HCT116 (cell line): ENCODE results near the gene PNPLA2. TPM values are rescaled to one million over a fixed set of nuclear protein-coding genes. Genes with fewer than 3 reads are reported as not detected.

Experiments used
- ATAC-seq: fragments of 200-7000 bp; cut with Tn5 transposase; 2 replicates; pipeline ENCODE4 v1.9.1; 2020; ENCODE audit warnings: mild to moderate bottlenecking, moderate library complexity
- BruUV-seq: library from RNA; stranded (reverse); fragments of 400-500 nt; replicated peaks from 2 replicates; lab custom pipeline; 2021; lab: Mats Ljungman, UMichigan
- CTCF ChIA-PET: fragments of 300-600 bp; sonication (Branson Sonifier 250); formaldehyde crosslinking; loops from one replicate; lab custom pipeline; 2021; ENCODE audit warnings: antibody characterized with exemption; lab: Charles Lee
- POLR2A ChIA-PET: fragments of 300-600, 350-600 bp; sonication (Branson Sonifier 250); formaldehyde crosslinking; loops from one replicate; lab custom pipeline; 2021; ENCODE audit warnings: antibody characterized with exemption; lab: Charles Lee
- RAD21 ChIA-PET, 2 experiments: fragments of 300-600 bp; sonication (Branson Sonifier 250); formaldehyde crosslinking; loops; one replicate each; lab custom pipeline; 2023; ENCODE audit warnings: low total read pairs in 2 of 2; ENCODE audit not compliant: uncharacterized antibody in 2 of 2, unreplicated experiment in 2 of 2, low non-redundant PET in 1 of 2; lab: Charles Lee
- DNase-seq: peaks from one replicate; pipeline ENCODE4 v3.0.0-alpha.2; 2010; ENCODE audit warnings: low read depth, low spot score
- H2AFZ ChIP-seq: fragments of 200-600 bp; shearing (Covaris generic), sonication (generic); 2 replicates; pipeline ENCODE4 v1.6.1; 2017; ENCODE audit warnings: low read depth, mixed run types, mixed read lengths, antibody characterized with exemption, low read length; ENCODE audit not compliant: poor library complexity, severe bottlenecking
- H3K27ac ChIP-seq: 2 replicates; pipeline ENCODE4 v1.5.1; 2012; ENCODE audit warnings: low read depth, low read length
- H3K27me3 ChIP-seq: fragments of 200-600 bp; sonication (generic); 2 replicates; pipeline ENCODE4 v1.6.1; 2016; ENCODE audit warnings: mixed run types, low read length, mixed read lengths; ENCODE audit not compliant: insufficient read depth
- H3K36me3 ChIP-seq, 2 experiments: fragments of 200-500 bp in 1 of 2; fragments of 200-600 bp in 1 of 2; sonication (Bioruptor generic) in 1 of 2; sonication (generic) in 1 of 2; 2 replicates each; pipeline versions ENCODE4 v1.5.1 to v1.6.1; 2014 to 2016; ENCODE audit warnings: low read length in 2 of 2, inconsistent platforms in 1 of 2, mixed read lengths in 1 of 2, mixed run types in 1 of 2; ENCODE audit not compliant: insufficient read depth in 2 of 2, control insufficient read depth in 1 of 2
- H3K4me1 ChIP-seq, 2 experiments: fragments of 200-600 bp in 1 of 2; sonication (generic) in 1 of 2; 2 replicates each; pipeline versions ENCODE4 v1.5.1 to v1.6.1; 2012 to 2017; ENCODE audit warnings: low read length in 2 of 2, inconsistent platforms in 1 of 2, mild to moderate bottlenecking in 1 of 2, mixed read lengths in 1 of 2, mixed run types in 1 of 2, moderate library complexity in 1 of 2; ENCODE audit not compliant: insufficient read depth in 2 of 2, control insufficient read depth in 1 of 2
- H3K4me2 ChIP-seq: fragments of 200-600 bp; sonication (generic); 2 replicates; pipeline ENCODE4 v1.6.1; 2017; ENCODE audit warnings: mixed run types, low read length, mixed read lengths
- H3K4me3 ChIP-seq, 2 experiments: fragments of 200-600 bp in 1 of 2; sonication (generic) in 1 of 2; replicated peaks in 1 of 2; 2 replicates each; pipeline ENCODE4 v1.5.1; 2011 to 2016; ENCODE audit warnings: low read length in 2 of 2, control low read depth in 1 of 2, low read depth in 1 of 2, mild to moderate bottlenecking in 1 of 2, mixed read lengths in 1 of 2, mixed run types in 1 of 2
- H3K79me2 ChIP-seq: fragments of 200-600 bp; sonication (generic); 2 replicates; pipeline ENCODE4 v1.6.1; 2017; ENCODE audit warnings: mild to moderate bottlenecking, mixed run types, low read length, moderate library complexity, mixed read lengths; ENCODE audit not compliant: insufficient read depth
- H3K9ac ChIP-seq: fragments of 200-600 bp; sonication (generic); 2 replicates; pipeline ENCODE4 v1.6.1; 2016; ENCODE audit warnings: low read length, mixed read lengths
- H3K9me2 ChIP-seq: fragments of 200-600 bp; sonication (generic), shearing (Covaris generic); 2 replicates; pipeline ENCODE4 v1.6.1; 2017; ENCODE audit warnings: mixed run types, mild to moderate bottlenecking, moderate library complexity; ENCODE audit not compliant: insufficient read depth
- H3K9me3 ChIP-seq, 2 experiments: fragments of 200-500 bp in 1 of 2; fragments of 200-600 bp in 1 of 2; sonication (Bioruptor generic) in 1 of 2; sonication (generic) in 1 of 2; 2 replicates each; pipeline ENCODE4 v1.6.1; 2014 to 2017; ENCODE audit warnings: low read length in 2 of 2, mixed read lengths in 2 of 2, inconsistent platforms in 1 of 2, low read depth in 1 of 2, mild to moderate bottlenecking in 1 of 2, mixed run types in 1 of 2, moderate library complexity in 1 of 2; ENCODE audit not compliant: control insufficient read depth in 1 of 2, insufficient read depth in 1 of 2
- H4K20me1 ChIP-seq: fragments of 200-600 bp; sonication (generic), shearing (Covaris generic); 2 replicates; pipeline ENCODE4 v1.6.1; 2017; ENCODE audit warnings: mixed run types, mild to moderate bottlenecking, moderate library complexity; ENCODE audit not compliant: insufficient read depth
- CEBPB ChIP-seq: IDR thresholded peaks from 2 replicates; pipeline ENCODE4 v1.6.1; 2012; ENCODE audit warnings: low read depth
- EGR1 ChIP-seq: IDR thresholded peaks from 2 replicates; pipeline ENCODE4 v1.6.1; 2012; ENCODE audit warnings: low read depth
- EZH2 ChIP-seq: fragments of 200-600 bp; sonication (generic); IDR thresholded peaks from 2 replicates; pipeline ENCODE4 v1.6.1; 2017; ENCODE audit warnings: antibody characterized with exemption, mixed run types
- EZH2phosphoT487 ChIP-seq: fragments of 200-600 bp; IDR thresholded peaks from 2 replicates; pipeline ENCODE4 v1.6.1; 2018; ENCODE audit warnings: antibody characterized with exemption, borderline replicate concordance
- FOSL1 ChIP-seq: IDR thresholded peaks from 2 replicates; pipeline ENCODE4 v1.6.1; 2012; ENCODE audit warnings: low read depth
- JUND ChIP-seq: IDR thresholded peaks from 2 replicates; pipeline ENCODE4 v1.6.1; 2012
- POLR2A ChIP-seq: IDR thresholded peaks from 2 replicates; pipeline ENCODE4 v1.7.0; 2011; ENCODE audit warnings: borderline replicate concordance; ENCODE audit not compliant: insufficient read depth, insufficient read length; ENCODE audit errors: extremely low read depth
- POLR2AphosphoS5 ChIP-seq: IDR thresholded peaks from 2 replicates; pipeline ENCODE4 v1.6.1; 2011; ENCODE audit warnings: mild to moderate bottlenecking, low read depth, low read length, moderate library complexity
- RAD21 ChIP-seq: IDR thresholded peaks from 2 replicates; pipeline ENCODE4 v1.6.1; 2012; ENCODE audit warnings: low read depth, mild to moderate bottlenecking
- SRF ChIP-seq: IDR thresholded peaks from 2 replicates; pipeline ENCODE4 v1.6.1; 2012; ENCODE audit warnings: low read depth
- TCF7L2 ChIP-seq: IDR thresholded peaks from 2 replicates; pipeline ENCODE4 v1.7.0; 2011; ENCODE audit warnings: borderline replicate concordance, inconsistent platforms; ENCODE audit not compliant: insufficient read depth, insufficient read length; ENCODE audit errors: extremely low read depth
- YY1 ChIP-seq: IDR thresholded peaks from 2 replicates; pipeline ENCODE4 v1.6.1; 2011; ENCODE audit warnings: low read length, low read depth, moderate library complexity, mild to moderate bottlenecking; ENCODE audit not compliant: insufficient replicate concordance; ENCODE audit errors: extremely low read depth
- ZFX ChIP-seq: fragments of 450-650 bp; IDR thresholded peaks from 2 replicates; pipeline ENCODE4 v1.6.1; 2017
- intact Hi-C: fragments of 100-400 bp; cut with micrococcal nuclease; formaldehyde crosslinking; loops from 2 replicates; pipeline ENCODE4 v1.10.0; 2022
- total RNA-seq: library from RNA; stranded (reverse); gene quantifications from one replicate; pipeline ENCODE4 v1.2.1, GENCODE V29; 2021; ENCODE audit not compliant: unreplicated experiment
- TF ChIP-seq, protein P1 (sequence below): IDR thresholded peaks from 2 replicates; pipeline ENCODE4 v1.6.1; 2012
- TF ChIP-seq, protein P2 (sequence below): IDR thresholded peaks from 2 replicates; pipeline ENCODE4 v1.6.1; 2012; ENCODE audit warnings: low read depth

PNPLA2 gene
- total RNA-seq, 1 experiment from 2014 or later: 124 TPM

DNA sequence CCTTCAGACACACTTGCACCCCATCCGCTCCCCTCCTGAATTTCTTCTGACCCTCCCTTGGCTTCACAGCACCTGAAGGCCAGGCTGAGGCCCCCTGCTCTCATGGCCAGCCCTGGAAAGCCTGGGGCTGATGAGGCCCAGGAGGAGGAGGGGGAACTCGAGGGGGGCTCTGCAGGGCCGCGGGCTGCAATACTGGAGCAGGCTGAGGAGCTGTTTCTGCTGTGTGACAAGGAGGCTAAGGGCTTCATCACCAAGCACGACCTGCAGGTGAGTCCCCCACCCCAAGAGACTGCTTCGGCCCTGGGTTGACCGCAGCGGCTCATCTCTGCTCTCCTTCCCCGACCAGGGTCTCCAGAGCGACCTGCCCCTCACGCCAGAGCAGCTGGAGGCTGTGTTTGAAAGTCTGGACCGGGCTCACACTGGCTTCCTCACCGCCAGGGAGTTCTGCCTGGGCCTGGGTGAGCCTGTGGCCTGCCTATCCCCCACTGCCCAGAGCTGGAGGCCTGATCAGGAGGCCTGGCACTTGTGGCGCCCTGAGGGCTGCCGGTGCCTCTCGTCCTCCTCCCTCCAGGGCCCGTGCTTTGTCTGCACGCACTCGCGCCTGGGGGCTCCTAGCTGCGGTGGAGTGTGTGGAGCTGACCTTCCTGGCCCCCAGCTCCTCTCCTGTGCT, 9.9 kb downstream of the PNPLA2 start:
- no peak overlapping the region for H3K4me3 ChIP-seq
- intact Hi-C loops: no loop called here
- ChIA-PET CTCF (no interaction called here), RAD21 (no interaction called here), POLR2A (interaction anchor here (1.4 to 2.3 kb wide), 2 partner anchors 9 to 20 kb away, joined by 6 to 16 read pairs; partner anchors contain the start of genes PNPLA2 and RPLP2)
- no peaks in the 10 kb centered on the region for H3K27me3 ChIP-seq
- peaks cover 15% of the 10 kb centered on the region for H3K79me2 ChIP-seq
- no peak for ATAC-seq
- no peak for DNase-seq
- no peaks in the 10 kb centered on the region for H3K9me3 ChIP-seq
- no peak overlapping the region for H2AFZ ChIP-seq
- H3K4me2 ChIP-seq: no peak overlapping the region
- BruUV-seq: no TSS peak
- no peak overlapping the region for H3K9ac ChIP-seq
- peaks cover 29 to 50% of the 10 kb centered on the region in 2 experiments for H3K4me1 ChIP-seq
- H4K20me1 ChIP-seq: no peaks in the 10 kb centered on the region
- H3K9me2 ChIP-seq: no peaks in the 10 kb centered on the region
- peak overlapping the region; percentile 89; the same call in 1 of the 2 replicates for H3K27ac ChIP-seq
- no peaks in the 10 kb centered on the region for H3K36me3 ChIP-seq
- TF ChIP-seq EZH2phosphoT487 (no peak), POLR2A (no peak), JUND (no peak), FOSL1 (no peak), YY1 (no peak), ZFX (no peak)
- TF ChIP-seq, all 23 proteins: peak for 0

DNA sequence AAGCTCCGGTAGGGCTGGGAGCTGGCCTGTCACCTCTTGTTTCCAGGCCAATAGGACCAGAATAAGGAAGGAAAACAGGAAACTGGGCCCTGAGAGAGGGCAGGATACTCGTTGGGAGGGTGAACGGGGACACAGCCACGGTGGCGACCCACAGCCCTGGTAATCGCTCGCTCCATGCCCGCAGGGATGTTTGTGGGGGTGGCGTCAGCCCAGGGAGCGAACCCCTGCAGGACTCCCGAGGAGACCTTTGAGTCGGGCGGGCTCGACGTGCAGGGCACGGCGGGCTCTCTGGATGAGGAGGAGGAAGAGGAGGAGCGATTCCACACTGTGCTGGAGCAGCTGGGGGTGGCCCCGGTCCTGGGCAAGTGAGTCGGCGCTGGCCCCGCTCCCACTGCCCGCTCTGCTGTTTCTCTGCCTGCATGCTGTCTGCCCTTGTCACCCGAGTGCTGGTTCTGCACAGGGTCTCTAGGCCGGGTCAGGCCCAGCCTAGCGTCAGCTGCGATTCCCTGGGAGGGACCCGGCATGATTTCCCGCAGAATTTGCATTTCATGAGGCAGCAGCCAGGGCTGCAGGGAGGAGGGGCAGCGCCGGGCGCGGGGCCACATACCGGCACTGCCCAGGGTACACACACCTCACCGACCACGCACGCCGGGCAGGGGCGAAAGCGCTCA, 10.6 kb downstream of the PNPLA2 start:
- peak overlapping the region; percentile 22; the same call in 1 of the 2 replicates for H3K27ac ChIP-seq
- no peaks in the 10 kb centered on the region for H3K9me3 ChIP-seq
- RAD21 ChIA-PET: no interaction called here
- no peak overlapping the region for H2AFZ ChIP-seq
- H3K36me3 ChIP-seq: no peaks in the 10 kb centered on the region
- peaks cover 22% of the 10 kb centered on the region for H3K79me2 ChIP-seq
- H3K4me1 ChIP-seq: peaks cover 34 to 57% of the 10 kb centered on the region in 2 experiments
- no peak overlapping the region for H3K4me3 ChIP-seq
- ATAC-seq: no peak
- H3K27me3 ChIP-seq: no peaks in the 10 kb centered on the region
- CTCF ChIA-PET: no interaction called here
- BruUV-seq: no TSS peak
- no peak for DNase-seq
- TF ChIP-seq SRF (no peak), ZFX (no peak), RAD21 (no peak), EZH2 (no peak), POLR2AphosphoS5 (no peak), POLR2A (no peak), CEBPB (no peak), EGR1 (no peak), TCF7L2 (no peak)
- TF ChIP-seq, protein P1, sequence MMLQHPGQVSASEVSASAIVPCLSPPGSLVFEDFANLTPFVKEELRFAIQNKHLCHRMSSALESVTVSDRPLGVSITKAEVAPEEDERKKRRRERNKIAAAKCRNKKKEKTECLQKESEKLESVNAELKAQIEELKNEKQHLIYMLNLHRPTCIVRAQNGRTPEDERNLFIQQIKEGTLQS: no peak
- TF ChIP-seq, protein P2, sequence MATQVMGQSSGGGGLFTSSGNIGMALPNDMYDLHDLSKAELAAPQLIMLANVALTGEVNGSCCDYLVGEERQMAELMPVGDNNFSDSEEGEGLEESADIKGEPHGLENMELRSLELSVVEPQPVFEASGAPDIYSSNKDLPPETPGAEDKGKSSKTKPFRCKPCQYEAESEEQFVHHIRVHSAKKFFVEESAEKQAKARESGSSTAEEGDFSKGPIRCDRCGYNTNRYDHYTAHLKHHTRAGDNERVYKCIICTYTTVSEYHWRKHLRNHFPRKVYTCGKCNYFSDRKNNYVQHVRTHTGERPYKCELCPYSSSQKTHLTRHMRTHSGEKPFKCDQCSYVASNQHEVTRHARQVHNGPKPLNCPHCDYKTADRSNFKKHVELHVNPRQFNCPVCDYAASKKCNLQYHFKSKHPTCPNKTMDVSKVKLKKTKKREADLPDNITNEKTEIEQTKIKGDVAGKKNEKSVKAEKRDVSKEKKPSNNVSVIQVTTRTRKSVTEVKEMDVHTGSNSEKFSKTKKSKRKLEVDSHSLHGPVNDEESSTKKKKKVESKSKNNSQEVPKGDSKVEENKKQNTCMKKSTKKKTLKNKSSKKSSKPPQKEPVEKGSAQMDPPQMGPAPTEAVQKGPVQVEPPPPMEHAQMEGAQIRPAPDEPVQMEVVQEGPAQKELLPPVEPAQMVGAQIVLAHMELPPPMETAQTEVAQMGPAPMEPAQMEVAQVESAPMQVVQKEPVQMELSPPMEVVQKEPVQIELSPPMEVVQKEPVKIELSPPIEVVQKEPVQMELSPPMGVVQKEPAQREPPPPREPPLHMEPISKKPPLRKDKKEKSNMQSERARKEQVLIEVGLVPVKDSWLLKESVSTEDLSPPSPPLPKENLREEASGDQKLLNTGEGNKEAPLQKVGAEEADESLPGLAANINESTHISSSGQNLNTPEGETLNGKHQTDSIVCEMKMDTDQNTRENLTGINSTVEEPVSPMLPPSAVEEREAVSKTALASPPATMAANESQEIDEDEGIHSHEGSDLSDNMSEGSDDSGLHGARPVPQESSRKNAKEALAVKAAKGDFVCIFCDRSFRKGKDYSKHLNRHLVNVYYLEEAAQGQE: no peak
- peaks cover 2% of the 10 kb centered on the region; the same call in 1 of the 2 replicates for H4K20me1 ChIP-seq
- no peak overlapping the region for H3K4me2 ChIP-seq
- intact Hi-C loops: no loop called here
- H3K9me2 ChIP-seq: no peaks in the 10 kb centered on the region
- POLR2A ChIA-PET: interaction anchor here (2.3 kb wide), 1 partner anchor 10 kb away, joined by 16 read pairs; the partner anchor contains the start of gene PNPLA2
- no peak overlapping the region for H3K9ac ChIP-seq
